NOMO-1 treated with DMSO at 0.1 percent for 48 hours (cell line): ENCODE data around the gene XK.

Source experiments
- DNase-seq: peaks from one replicate; lab custom pipeline; 2025; ENCODE audit not compliant: unreplicated experiment; lab: John Stamatoyannopoulos, UW

XK gene

GRCh38 chrX:37678574-37678973 lies 7.0 kb upstream of the XK start:
- no peak for DNase-seq

- no peak for DNase-seq
Observed at GRCh38 chrX:37679230-37679629, 6.4 kb upstream of the XK start.

DNA sequence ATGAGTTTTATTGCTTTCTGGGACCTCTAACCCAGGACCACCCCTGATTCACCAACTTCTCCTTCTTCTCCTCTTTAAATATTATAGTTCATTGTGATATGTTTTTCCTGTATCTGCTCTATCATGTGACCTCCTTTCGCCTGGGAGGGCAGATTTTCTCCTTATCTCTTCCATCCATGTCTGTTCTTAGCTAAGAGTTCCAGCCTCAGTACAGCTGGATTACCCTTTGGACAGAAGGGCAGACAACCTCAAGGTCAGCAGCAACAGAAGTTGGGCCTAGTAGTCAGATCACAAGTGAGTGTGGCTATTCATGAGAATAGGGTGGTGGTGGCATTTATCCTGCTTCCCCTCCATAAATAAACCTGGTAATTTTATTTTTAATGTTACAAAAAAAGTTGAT lies 5.7 kb upstream of the XK start:
- no peak for DNase-seq

DNA sequence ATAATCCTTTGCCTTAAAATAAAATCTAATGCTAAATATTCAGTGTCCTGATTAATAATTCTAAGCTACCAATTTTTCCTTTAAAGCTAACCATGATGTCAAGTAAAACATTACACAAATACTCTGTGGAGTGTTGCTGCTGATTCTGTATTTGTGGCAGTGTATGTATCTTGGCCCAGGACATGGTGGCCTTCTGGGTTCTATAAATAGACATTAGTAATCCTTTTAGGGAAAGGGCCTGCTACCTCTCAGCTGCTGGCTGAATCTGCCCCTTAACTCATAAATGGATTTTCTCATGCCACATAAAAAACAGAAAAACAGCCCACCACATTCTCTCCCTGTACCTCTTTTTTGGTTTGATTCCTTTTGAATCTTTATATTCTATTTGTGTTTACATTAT lies 1.2 kb upstream of the XK start:
- no peak for DNase-seq

DNA sequence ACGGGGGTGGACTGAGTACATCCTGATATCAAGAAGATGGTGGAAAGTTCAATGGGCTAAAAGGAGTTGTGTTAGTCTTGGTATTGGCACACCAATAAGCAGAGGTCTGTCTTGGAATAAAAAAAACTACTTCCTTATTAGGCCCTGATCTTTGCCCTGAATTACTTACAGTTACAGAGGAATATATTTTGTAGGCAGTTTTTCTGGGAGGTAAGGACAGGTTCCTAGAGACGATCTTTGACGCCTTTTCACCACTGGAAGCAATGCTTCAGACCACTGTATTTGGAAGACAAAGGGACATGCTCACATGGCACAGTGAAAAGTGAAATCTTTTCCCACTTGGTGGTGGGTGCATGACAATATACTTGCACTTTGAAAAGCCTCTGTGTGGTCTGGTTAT lies 618 bp upstream of the XK start:
- no peak for DNase-seq

- no peak for DNase-seq
Observed at GRCh38 chrX:37686369-37686995, 891 bp downstream of the XK start.

- no peak for DNase-seq
Observed at GRCh38 chrX:37686996-37687395, 1.4 kb downstream of the XK start.

- no peak for DNase-seq
Observed at GRCh38 chrX:37690119-37690518, 4.5 kb downstream of the XK start.

GRCh38 chrX:37692918-37693317 lies 7.3 kb downstream of the XK start:
- no peak for DNase-seq

DNA sequence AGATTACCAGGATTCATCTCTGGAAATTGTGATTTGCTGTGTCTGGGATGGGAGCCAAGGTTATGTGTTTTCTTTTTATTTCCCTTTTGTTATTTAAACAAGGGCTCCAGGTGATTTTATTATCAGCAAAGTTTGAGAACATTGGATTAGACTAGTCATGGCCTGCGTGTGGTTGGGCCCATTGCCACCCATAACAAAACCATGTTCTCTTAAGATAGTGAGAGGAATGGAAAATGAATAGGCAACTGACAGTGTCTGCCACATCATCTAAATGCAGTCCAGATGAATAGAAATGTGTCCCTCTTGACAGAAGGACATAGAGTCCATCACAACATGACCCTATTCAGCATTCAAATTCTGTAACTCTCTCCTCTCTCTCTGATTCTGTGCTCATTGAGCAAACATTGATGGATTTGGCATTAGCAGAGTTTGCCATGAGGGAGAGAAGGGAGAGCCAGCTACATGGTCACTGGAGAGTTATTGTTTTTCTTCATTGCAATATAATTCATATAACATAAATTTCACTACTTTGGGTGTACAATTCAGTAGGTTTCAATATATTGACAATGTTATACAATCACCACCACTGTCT lies 11.7 kb downstream of the XK start:
- no peak for DNase-seq

DNA sequence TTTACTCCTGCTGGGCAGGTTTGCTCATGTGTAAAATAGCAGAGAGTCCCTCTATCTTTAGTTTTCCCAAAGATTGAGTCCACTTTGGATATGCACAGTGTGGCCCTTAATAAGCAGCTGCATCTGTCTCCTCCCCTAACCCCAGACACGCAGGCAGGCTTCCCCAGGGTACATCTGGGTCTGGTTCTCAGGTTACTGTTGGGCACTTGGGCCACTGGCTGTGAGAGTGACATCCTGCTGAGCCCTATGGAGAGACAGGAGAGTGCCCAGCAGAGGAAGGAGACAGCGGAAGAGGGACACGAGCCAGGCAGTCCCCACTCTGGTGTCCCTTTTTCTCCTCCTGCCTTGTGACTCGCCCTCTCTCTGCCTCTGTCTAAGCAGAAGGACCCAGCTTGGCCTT lies 16.0 kb downstream of the XK start:
- no peak for DNase-seq

GRCh38 chrX:37711991-37712390 lies 26.4 kb downstream of the XK start:
- DNase-seq: no peak

DNA sequence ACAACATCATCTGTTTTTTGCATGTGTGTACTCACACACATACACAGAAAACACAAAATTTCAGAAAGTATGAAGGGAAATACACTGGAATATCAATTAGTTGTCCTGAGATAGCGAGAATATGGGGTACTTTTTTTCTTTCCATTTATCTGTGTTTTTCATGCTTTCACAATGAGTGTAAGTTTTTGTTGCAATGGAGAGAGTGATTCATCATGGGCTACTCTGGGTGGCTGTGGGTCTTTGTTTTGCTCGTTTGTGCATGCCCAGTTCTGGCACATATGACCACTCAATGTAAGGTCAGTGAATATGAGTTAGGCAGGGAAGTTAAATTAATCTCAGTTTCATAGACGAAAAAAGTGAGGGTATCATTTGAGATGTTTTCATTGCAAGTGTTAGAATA lies 26.9 kb downstream of the XK start:
- no peak for DNase-seq

DNA sequence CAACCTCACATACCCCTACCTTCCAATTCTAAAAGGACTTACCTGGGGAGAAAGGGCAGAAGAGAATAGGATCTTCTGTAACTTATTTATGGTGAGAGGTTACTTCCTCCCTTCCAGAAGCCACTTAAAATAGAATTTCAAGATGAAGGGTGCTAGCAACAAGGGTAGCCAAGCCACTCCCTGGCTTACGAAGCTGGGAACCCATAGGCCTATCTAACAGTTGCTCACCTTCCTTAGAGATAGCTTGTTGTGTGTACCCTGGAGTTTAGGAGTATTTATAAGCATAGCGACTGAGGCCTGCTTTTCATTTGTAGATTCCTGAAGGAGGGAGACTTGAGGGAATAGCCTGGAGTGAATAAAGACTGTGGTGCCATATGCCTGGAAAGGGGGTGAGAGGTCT lies 28.9 kb downstream of the XK start:
- DNase-seq: no peak

GRCh38 chrX:37716602-37717001 lies 31.0 kb downstream of the XK start:
- DNase-seq: no peak

GRCh38 chrX:37717708-37718107 lies 32.1 kb downstream of the XK start:
- no peak for DNase-seq

DNA sequence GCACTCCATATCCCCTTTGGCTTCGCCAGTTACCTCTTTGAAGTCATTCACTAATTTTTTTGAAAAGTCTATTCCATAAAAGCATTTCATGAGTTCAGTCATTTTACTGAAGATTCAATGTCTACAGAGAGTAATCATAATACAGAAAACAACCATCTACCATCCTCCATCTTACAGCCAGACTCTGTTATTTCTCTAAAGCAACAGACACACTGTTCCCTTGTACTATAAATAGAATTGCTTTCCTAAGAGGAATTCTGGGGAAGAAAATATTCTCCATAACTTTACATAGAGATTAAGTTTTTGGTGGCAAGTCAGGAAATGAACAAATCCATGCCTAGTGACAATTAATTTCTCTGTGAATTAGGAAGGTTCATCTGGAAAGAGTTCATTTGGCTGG lies 37.0 kb downstream of the XK start:
- DNase-seq: no peak

DNA sequence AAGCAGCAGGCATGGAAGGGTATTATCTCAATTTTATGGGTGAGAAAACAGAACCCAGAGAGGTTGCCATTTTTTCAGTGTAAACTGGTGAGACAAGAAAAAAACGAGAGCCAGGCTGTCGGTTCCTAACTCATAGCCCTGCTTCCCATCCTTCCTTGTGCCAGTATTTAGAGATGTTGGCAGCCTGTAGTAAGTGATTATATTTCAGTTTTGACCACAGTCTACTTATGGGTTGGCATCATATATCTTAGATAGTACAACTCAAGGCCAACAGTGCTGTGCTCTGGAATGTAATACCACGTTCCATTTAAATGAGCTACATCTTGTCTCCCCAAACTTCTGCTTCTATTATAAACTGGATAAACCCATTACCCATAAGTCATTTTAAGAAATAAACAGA lies 40.8 kb downstream of the XK start:
- DNase-seq: no peak

- DNase-seq: peak; percentile 83
Observed at GRCh38 chrX:37745354-37745753, 59.8 kb downstream of the XK start.

GRCh38 chrX:37745835-37746217 lies 60.2 kb downstream of the XK start:
- no peak for DNase-seq

GRCh38 chrX:37746218-37746941 lies 60.8 kb downstream of the XK start:
- peak; percentile 98 for DNase-seq

DNA sequence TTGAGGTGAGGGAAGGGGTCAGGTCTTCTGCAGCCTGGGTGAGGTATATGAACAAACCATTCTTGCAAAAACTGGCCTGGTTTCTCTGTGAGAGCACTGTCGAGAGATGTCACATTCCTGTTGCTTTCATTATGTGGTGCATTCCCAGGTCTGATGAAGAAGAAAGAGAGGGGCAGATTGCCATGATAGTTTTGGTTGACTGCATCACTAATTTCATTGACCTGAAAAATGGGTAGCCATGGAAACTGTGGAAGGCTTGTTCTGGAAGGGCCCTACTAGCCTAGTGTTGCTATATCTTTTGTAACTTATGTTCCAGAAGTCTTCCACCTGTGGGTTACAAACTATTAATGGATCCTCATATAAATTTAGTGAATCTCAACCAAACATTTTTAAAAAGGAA lies 61.4 kb downstream of the XK start:
- DNase-seq: no peak

- no peak for DNase-seq
Observed at GRCh38 chrX:37752281-37752680, 66.7 kb downstream of the XK start.
